MCF 10A (cell line): ENCODE measurements around the gene TOX4. TPM values are rescaled to one million over a fixed set of nuclear protein-coding genes. Genes with fewer than 3 reads are reported as not detected.
A peak's percentile ranks its signal among the peaks of the same experiment; 100 is the strongest.

Experiments
- Bru-seq: library from RNA; stranded (reverse); fragments of 400-500 nt; gene quantifications from one replicate; lab custom pipeline; 2021; lab: Mats Ljungman, UMichigan
- BruChase-seq, 2 experiments: library from RNA; stranded (reverse); fragments of 400-500 nt; gene quantifications; one replicate each; lab custom pipeline; 2021; lab: Mats Ljungman, UMichigan
- BruUV-seq: library from RNA; stranded (reverse); fragments of 400-500 nt; replicated peaks from 2 replicates; lab custom pipeline; 2021; lab: Mats Ljungman, UMichigan
- CTCF ChIA-PET: fragments of 300-600 bp; sonication (Branson Sonifier 250); formaldehyde crosslinking; extraction: SDS; loops from one replicate; lab custom pipeline; 2021; ENCODE audit warnings: antibody characterized with exemption, inconsistent platforms; lab: Yijun Ruan, JAX
- POLR2A ChIA-PET: fragments of 300-600, 350-650 bp; sonication (Branson Sonifier 250); formaldehyde crosslinking; extraction: SDS; loops from one replicate; lab custom pipeline; 2020; ENCODE audit warnings: antibody characterized with exemption, inconsistent platforms; lab: Yijun Ruan, JAX
- DNase-seq: peaks from one replicate; pipeline ENCODE4 v3.0.0-alpha.2; 2018; ENCODE audit not compliant: unreplicated experiment
- H3K27ac Mint-ChIP-seq: one replicate; pipeline ENCODE4 v1.8.0; 2022; ENCODE audit warnings: mild to moderate bottlenecking, low read depth, mixed read lengths; ENCODE audit not compliant: unreplicated experiment
- H3K27me3 Mint-ChIP-seq: one replicate; pipeline ENCODE4 v1.8.0; 2022; ENCODE audit warnings: mixed read lengths; ENCODE audit not compliant: insufficient read depth, unreplicated experiment
- H3K36me3 Mint-ChIP-seq: one replicate; pipeline ENCODE4 v1.8.0; 2022; ENCODE audit warnings: mild to moderate bottlenecking, moderate library complexity, mixed read lengths; ENCODE audit not compliant: insufficient read depth, unreplicated experiment
- H3K4me1 Mint-ChIP-seq: one replicate; pipeline ENCODE4 v1.8.0; 2022; ENCODE audit warnings: mixed read lengths; ENCODE audit not compliant: insufficient read depth, unreplicated experiment
- H3K4me3 Mint-ChIP-seq: one replicate; pipeline ENCODE4 v1.8.0; 2022; ENCODE audit warnings: mild to moderate bottlenecking, moderate library complexity, mixed read lengths; ENCODE audit not compliant: unreplicated experiment
- H3K9me3 Mint-ChIP-seq: one replicate; pipeline ENCODE4 v1.8.0; 2022; ENCODE audit warnings: mixed read lengths; ENCODE audit not compliant: unreplicated experiment
- CTCF ChIP-seq: fragments of 200-600 bp; IDR thresholded peaks from one replicate; pipeline ENCODE4 v1.8.0; 2022; ENCODE audit warnings: antibody characterized with exemption, mild to moderate bottlenecking; ENCODE audit not compliant: unreplicated experiment
- intact Hi-C: fragments of 100-400 bp; cut with micrococcal nuclease; formaldehyde crosslinking; loops from 2 replicates; pipeline ENCODE4 v1.14.1; 2022
- long read RNA-seq: library from polyadenylated mRNA; stranded (forward); transcript quantifications from one replicate; pipeline ENCODE4 v2.0.0, GENCODE V29; 2022
- total RNA-seq: library from RNA; stranded (reverse); gene quantifications from 2 replicates; pipeline ENCODE4 v1.2.3, GENCODE V29; 2022

Gene TOX4
- total RNA-seq (84.1 and 105 TPM in 2 replicates), Bru-seq, nascent RNA (percentile 85 among the genes with signal in this experiment), BruChase-seq, experiment 1, labeled RNA remaining after a 6-hour chase (percentile 95 among the genes with signal in this experiment), BruChase-seq, experiment 2, labeled RNA remaining after a 2-hour chase (percentile 89 among the genes with signal in this experiment)
- long read RNA-seq, full-length matches to known transcripts = 100 of 143 reads
- long read RNA-seq, partial matches to known transcripts = 28 of 143 reads
- long read RNA-seq, other reads (novel, unspliced or antisense) = 15 of 143 reads

- intact Hi-C loops = loop anchor here (1.0 to 5.0 kb wide), 2 partner anchors 21 to 80 kb away; partner anchors contain the start of gene CHD8
- no TSS peak for BruUV-seq
- peak; percentile 99 for DNase-seq
- Mint-ChIP-seq H3K9me3 (no peaks in the 10 kb centered on the region), H3K4me1 (no peaks in the 10 kb centered on the region), H3K4me3 (peak within 1 kb of the TSS; percentile 87), H3K27me3 (no peaks in the 10 kb centered on the region), H3K36me3 (peaks cover 25% of the 10 kb centered on the region), H3K27ac (peak within 1 kb of the TSS; percentile 98)
- TF ChIP-seq CTCF = peak; percentile 90
- ChIA-PET CTCF (interaction anchor here (0.5 to 6.4 kb wide), 25 partner anchors 11 to 618 kb away, joined by 3 to 57 read pairs (median 4); partner anchors contain the start of genes CHD8 and METTL3), POLR2A (interaction anchor here (0.7 to 4.6 kb wide), 22 partner anchors 10 to 212 kb away, joined by 3 to 73 read pairs (median 5); partner anchors contain the start of genes CHD8, METTL3 and SUPT16H)
Observed at GRCh38 chr14:21476925-21477681, at the start of gene TOX4, which contains the start of gene RAB2B. TOX4 (plus strand) TSS chr14:21477195; CDS start chr14:21477279, 84 bp downstream. RAB2B (minus strand) TSS chr14:21476959; CDS start chr14:21476872, 87 bp downstream.

GRCh38 chr14:21428930-21429329 is 48.1 kb upstream of the TOX4 start:
- Mint-ChIP-seq H3K9me3 (no peaks in the 10 kb centered on the region), H3K4me1 (no peaks in the 10 kb centered on the region), H3K36me3 (peaks cover 79% of the 10 kb centered on the region), H3K4me3 (no peak overlapping the region), H3K27ac (peak overlapping the region; percentile 42), H3K27me3 (no peaks in the 10 kb centered on the region)
- intact Hi-C loops = no loop called here
- CTCF ChIA-PET = no interaction called here
- peak; percentile 18 for DNase-seq
- POLR2A ChIA-PET = no interaction called here
- BruUV-seq = no TSS peak
- TF ChIP-seq CTCF = no peak

GRCh38 chr14:21431126-21431525 is 45.9 kb upstream of the TOX4 start:
- Mint-ChIP-seq H3K9me3 (no peaks in the 10 kb centered on the region), H3K4me3 (no peak overlapping the region), H3K4me1 (peaks cover 14% of the 10 kb centered on the region), H3K27me3 (no peaks in the 10 kb centered on the region), H3K27ac (no peak overlapping the region), H3K36me3 (peaks cover 66% of the 10 kb centered on the region)
- TSS peak; percentile 11 for BruUV-seq
- TF ChIP-seq CTCF = no peak
- ChIA-PET CTCF (interaction anchor here (1.1 to 1.8 kb wide), 5 partner anchors 21 to 125 kb away, joined by 3 to 7 read pairs (median 3); partner anchors contain the start of gene TOX4), POLR2A (interaction anchor here (0.6 to 2.5 kb wide), 6 partner anchors 25 to 463 kb away, joined by 3 to 11 read pairs (median 4); partner anchors contain the start of gene CHD8)
- DNase-seq = no peak
- intact Hi-C loops = no loop called here
